ENCODE data around the gene ZNF236. TPM values are rescaled to one million over a fixed set of nuclear protein-coding genes. Genes with fewer than 3 reads are reported as not detected.

Gene ZNF236
- total and polyA plus RNA-seq, 2 of the 8 experiments (the other 6 are each of a cell fraction or from before 2014, with no cell fraction given): 6.7 to 14.5 TPM

GRCh38 chr18:76982038-76982437, 159.7 kb downstream of the ZNF236 start (continued):
- TF ChIP-seq CTCF (IDR thresholded peaks at IDR 0.05; ENCODE audit: control extremely low read depth in 1 of 3, insufficient read depth in 1 of 3, low read depth in 1 of 3, low read length in 3 of 3): no peak
- TF ChIP-seq ATF3 (IDR thresholded peaks at IDR 0.05; ENCODE audit: insufficient read depth, low read depth, low read length): no peak
- TF ChIP-seq TEAD4 (IDR thresholded peaks at IDR 0.05; ENCODE audit: low read depth, low read length): no peak
- TF ChIP-seq FOSL1 (IDR thresholded peaks at IDR 0.05; ENCODE audit: insufficient read depth, low read depth, low read length): no peak

All from H1 (cell line).